HG03135 (cell line): ENCODE results near the gene C1orf52.

Experiments
- ATAC-seq: cut with Tn5 transposase; IDR thresholded peaks from one replicate; pipeline ENCODE4 v1.9.1; 2021; ENCODE audit warnings: mild to moderate bottlenecking, moderate library complexity; ENCODE audit not compliant: unreplicated experiment

The C1orf52 gene

GRCh38 chr1:85259118-85259911 is at the start of gene C1orf52:
TSS of gene C1orf52 (minus strand) at chr1:85259662. CDS start at chr1:85259633, 29 bp downstream.
- peak; percentile 98 for ATAC-seq

GRCh38 chr1:85308833-85309350 is 49.4 kb upstream of the C1orf52 start:
- ATAC-seq = no peak

- peak; percentile 87 for ATAC-seq
Measured at GRCh38 chr1:85307987-85308832, 48.7 kb upstream of the C1orf52 start.

- ATAC-seq = no peak
Measured at GRCh38 chr1:85306236-85306635, 46.8 kb upstream of the C1orf52 start.

- no peak for ATAC-seq
Measured at GRCh38 chr1:85303440-85304162, 44.1 kb upstream of the C1orf52 start.

- ATAC-seq = no peak
Measured at GRCh38 chr1:85300140-85300539, 40.7 kb upstream of the C1orf52 start.

GRCh38 chr1:85297855-85298629 is 38.6 kb upstream of the C1orf52 start:
- ATAC-seq = peak; percentile 93

GRCh38 chr1:85297538-85297854 is 38.0 kb upstream of the C1orf52 start:
- ATAC-seq = no peak

GRCh38 chr1:85296980-85297379 is 37.5 kb upstream of the C1orf52 start:
- no peak for ATAC-seq

GRCh38 chr1:85295654-85296053 is 36.2 kb upstream of the C1orf52 start:
- ATAC-seq = no peak

- no peak for ATAC-seq
Measured at GRCh38 chr1:85295006-85295431, 35.6 kb upstream of the C1orf52 start.

GRCh38 chr1:85290826-85291225 is 31.4 kb upstream of the C1orf52 start:
- no peak for ATAC-seq

- ATAC-seq = no peak
Measured at GRCh38 chr1:85289848-85290335, 30.4 kb upstream of the C1orf52 start.

- no peak for ATAC-seq
Measured at GRCh38 chr1:85289207-85289847, 29.9 kb upstream of the C1orf52 start.

- ATAC-seq = no peak
Measured at GRCh38 chr1:85284202-85284601, 24.7 kb upstream of the C1orf52 start.

- no peak for ATAC-seq
Measured at GRCh38 chr1:85283475-85284199, 24.2 kb upstream of the C1orf52 start.

- no peak for ATAC-seq
Measured at GRCh38 chr1:85282424-85282823, 23.0 kb upstream of the C1orf52 start.

- ATAC-seq = no peak
Measured at GRCh38 chr1:85280636-85281035, 21.2 kb upstream of the C1orf52 start.

- ATAC-seq = no peak
Measured at GRCh38 chr1:85279458-85280080, 20.1 kb upstream of the C1orf52 start.
